Measurements from ENCODE around the gene CENPU.

GRCh38 chr4:184702114-184702513 lies 31.8 kb downstream of the CENPU start:
- TF ChIP-seq CTCF (IDR thresholded peaks at IDR 0.05) (no peak), ZFX (IDR thresholded peaks at IDR 0.05; ENCODE audit: borderline replicate concordance) (no peak)
